HepG2 (cell line): Measurements from ENCODE around the gene TMEM44. TPM values are rescaled to one million over a fixed set of nuclear protein-coding genes. Genes with fewer than 3 reads are reported as not detected.

ENCODE experiments used
- HNRNPL ChIP-seq: fragments of 200-400 bp; formaldehyde crosslinking; IDR thresholded peaks from 2 replicates; pipeline ENCODE4 v1.6.1; 2017; ENCODE audit warnings: mild to moderate bottlenecking, low read depth, low read length
- KDM5B ChIP-seq: sonication (generic); formaldehyde crosslinking; IDR thresholded peaks from 2 replicates; pipeline ENCODE4 v1.4.0; 2020; ENCODE audit warnings: missing genetic modification reagents, mild to moderate bottlenecking, borderline replicate concordance
- KLF12 ChIP-seq: sonication (generic); formaldehyde crosslinking; IDR thresholded peaks from 2 replicates; pipeline ENCODE4 v1.4.0; 2020; ENCODE audit warnings: missing genetic modification reagents, borderline replicate concordance
- MEF2D ChIP-seq: sonication (generic); formaldehyde crosslinking; IDR thresholded peaks from 2 replicates; pipeline ENCODE4 v1.5.1; 2020; ENCODE audit warnings: mild to moderate bottlenecking, missing genetic modification reagents
- NFYC ChIP-seq: IDR thresholded peaks from 2 replicates; pipeline ENCODE4 v1.6.1; 2016; ENCODE audit warnings: missing genetic modification reagents, missing compliant biosample characterization
- PITX1 ChIP-seq: sonication (generic); formaldehyde crosslinking; IDR thresholded peaks from 2 replicates; pipeline ENCODE4 v1.5.1; 2020; ENCODE audit warnings: mild to moderate bottlenecking, missing genetic modification reagents
- POLR2G ChIP-seq: fragments of 200-400 bp; formaldehyde crosslinking; IDR thresholded peaks from 2 replicates; pipeline ENCODE4 v1.6.1; 2018; ENCODE audit warnings: mild to moderate bottlenecking, low read depth, low read length, moderate library complexity
- RAD51 ChIP-seq: fragments of 450-650 bp; IDR thresholded peaks from 2 replicates; pipeline ENCODE4 v1.6.1; 2016; ENCODE audit warnings: borderline replicate concordance
- RBAK ChIP-seq: sonication (generic); formaldehyde crosslinking; IDR thresholded peaks from 2 replicates; pipeline ENCODE4 v1.5.1; 2020; ENCODE audit warnings: mild to moderate bottlenecking, missing genetic modification reagents
- SRF ChIP-seq: IDR thresholded peaks from 2 replicates; pipeline ENCODE4 v1.6.1; 2011; ENCODE audit warnings: mild to moderate bottlenecking, low read depth, low read length, moderate library complexity
- SSRP1 ChIP-seq: IDR thresholded peaks from 2 replicates; pipeline ENCODE4 v1.6.1; 2016; ENCODE audit warnings: control low read depth
- TCF7L2 ChIP-seq: IDR thresholded peaks from 2 replicates; pipeline ENCODE4 v1.6.1; 2011; ENCODE audit warnings: mild to moderate bottlenecking, low read depth, low read length, moderate library complexity
- TFDP2 ChIP-seq: sonication (generic); formaldehyde crosslinking; IDR thresholded peaks from 2 replicates; pipeline ENCODE4 v1.4.0; 2020; ENCODE audit warnings: missing genetic modification reagents
- ZNF124 ChIP-seq: sonication (generic); formaldehyde crosslinking; IDR thresholded peaks from 2 replicates; pipeline ENCODE4 v1.4.0; 2020; ENCODE audit warnings: missing genetic modification reagents
- ZNF17 ChIP-seq: sonication (generic); formaldehyde crosslinking; IDR thresholded peaks from 2 replicates; pipeline ENCODE4 v1.5.0; 2020; ENCODE audit warnings: mild to moderate bottlenecking, missing genetic modification reagents
- ZNF503 ChIP-seq: sonication (generic); formaldehyde crosslinking; IDR thresholded peaks from 2 replicates; pipeline ENCODE4 v1.4.0; 2020; ENCODE audit warnings: missing genetic modification reagents
- ZNF549 ChIP-seq: sonication (generic); formaldehyde crosslinking; IDR thresholded peaks from 2 replicates; pipeline ENCODE4 v1.5.0; 2020; ENCODE audit warnings: missing genetic modification reagents
- ZNF800 ChIP-seq: sonication (generic); formaldehyde crosslinking; IDR thresholded peaks from 2 replicates; pipeline ENCODE4 v1.4.0; 2020; ENCODE audit warnings: missing genetic modification reagents
- polyA plus RNA-seq, 8 experiments: library from polyadenylated mRNA; depleted of rRNA in 3 of 8; stranded (reverse) in 7 of 8; unstranded in 1 of 8; fragments of >200 nt; fragmentation: Illumina TruSeq in 4 of 8; extraction: Trizol in 4 of 8; gene quantifications; 2 replicates each; pipeline versions ENCODE4 v1.2.1 to v1.2.3, GENCODE V29; 2011 to 2016; ENCODE audit warnings: low read depth in 4 of 8, missing spikeins in 1 of 8, mixed read lengths in 1 of 8; ENCODE audit not compliant: insufficient read depth in 1 of 8
- total RNA-seq, 5 experiments: library from RNA; depleted of rRNA; stranded (reverse); fragments of >200 nt; fragmentation: Illumina TruSeq; extraction: Trizol; gene quantifications; 2 replicates each; pipeline ENCODE4 v1.2.3, GENCODE V29; 2016; ENCODE audit warnings: low read depth in 1 of 5
- TF ChIP-seq, protein P1 (sequence below): sonication (generic); formaldehyde crosslinking; conservative IDR thresholded peaks from 2 replicates; pipeline ENCODE4 v1.8.0; 2022; ENCODE audit warnings: low read depth, missing genetic modification reagents
- TF ChIP-seq, protein P2 (sequence below): IDR thresholded peaks from 2 replicates; pipeline ENCODE4 v1.6.1; 2012; ENCODE audit warnings: low read length, improper control_type of control experiment

TMEM44 gene
- total and polyA plus RNA-seq, 2 of the 13 experiments (the other 11 are each of a cell fraction or from before 2014, with no cell fraction given), result 7.3 to 13.8 TPM

DNA sequence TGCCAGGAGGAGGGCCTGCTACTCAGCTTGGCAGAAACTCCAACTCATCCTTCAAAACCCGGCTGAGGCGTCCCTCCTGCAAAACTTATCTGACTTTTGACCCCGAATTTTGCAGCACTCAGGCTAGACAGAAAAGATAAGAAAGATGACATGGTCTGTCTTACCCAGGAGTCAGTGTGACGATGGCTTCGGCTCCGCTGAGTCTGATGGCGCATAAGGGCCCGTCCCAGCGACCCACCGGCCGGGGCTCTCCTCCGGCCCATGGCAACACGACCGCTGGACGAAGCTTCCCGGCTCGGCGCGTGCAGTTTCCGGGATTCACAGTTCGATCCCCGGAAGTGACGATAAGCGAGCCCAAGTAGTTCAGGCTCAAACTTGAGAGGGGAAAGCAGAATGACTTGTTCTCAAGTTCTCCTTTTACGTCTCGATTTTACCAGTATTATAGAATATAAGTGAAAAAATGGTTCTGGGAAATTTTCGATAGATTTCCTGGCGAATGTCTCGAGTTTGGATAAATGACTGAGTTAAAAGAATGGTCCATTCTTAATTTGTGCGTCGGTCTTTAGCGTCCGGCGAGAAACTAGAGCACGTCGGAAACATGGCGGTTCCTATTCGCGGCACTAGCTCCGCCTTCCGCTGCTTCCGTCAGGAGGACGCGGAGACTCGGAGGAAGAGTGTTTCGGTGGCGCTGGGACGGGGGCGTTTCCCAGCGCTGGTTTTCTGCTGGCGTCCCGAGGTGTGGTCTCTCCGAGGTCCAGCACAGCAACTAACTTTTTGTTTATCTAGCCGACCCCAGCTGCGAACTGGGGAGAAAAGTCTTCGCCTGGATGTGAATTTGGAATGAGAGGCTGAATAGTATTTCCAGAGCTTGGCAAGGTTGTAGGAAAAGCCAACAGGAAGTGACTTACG lies 38.9 kb upstream of the TMEM44 start, which contains the start of gene LSG1 (continued):
- TF ChIP-seq HNRNPL, result no peak
- peak; percentile 38; the same call in 1 of the 2 replicates for TF ChIP-seq TFDP2
- no peak for TF ChIP-seq RBAK (CRISPR knock-in tag)
- TF ChIP-seq ZNF549, result no peak
- no peak for TF ChIP-seq RAD51
- TF ChIP-seq ZNF124 (CRISPR knock-in tag), result peak; percentile 31; the same call in 1 of the 2 replicates
- TF ChIP-seq KLF12, result peak; percentile 37; the same call in 1 of the 2 replicates
- TF ChIP-seq, protein P1, sequence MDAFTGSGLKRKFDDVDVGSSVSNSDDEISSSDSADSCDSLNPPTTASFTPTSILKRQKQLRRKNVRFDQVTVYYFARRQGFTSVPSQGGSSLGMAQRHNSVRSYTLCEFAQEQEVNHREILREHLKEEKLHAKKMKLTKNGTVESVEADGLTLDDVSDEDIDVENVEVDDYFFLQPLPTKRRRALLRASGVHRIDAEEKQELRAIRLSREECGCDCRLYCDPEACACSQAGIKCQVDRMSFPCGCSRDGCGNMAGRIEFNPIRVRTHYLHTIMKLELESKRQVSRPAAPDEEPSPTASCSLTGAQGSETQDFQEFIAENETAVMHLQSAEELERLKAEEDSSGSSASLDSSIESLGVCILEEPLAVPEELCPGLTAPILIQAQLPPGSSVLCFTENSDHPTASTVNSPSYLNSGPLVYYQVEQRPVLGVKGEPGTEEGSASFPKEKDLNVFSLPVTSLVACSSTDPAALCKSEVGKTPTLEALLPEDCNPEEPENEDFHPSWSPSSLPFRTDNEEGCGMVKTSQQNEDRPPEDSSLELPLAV, result no peak
- TF ChIP-seq, protein P2, sequence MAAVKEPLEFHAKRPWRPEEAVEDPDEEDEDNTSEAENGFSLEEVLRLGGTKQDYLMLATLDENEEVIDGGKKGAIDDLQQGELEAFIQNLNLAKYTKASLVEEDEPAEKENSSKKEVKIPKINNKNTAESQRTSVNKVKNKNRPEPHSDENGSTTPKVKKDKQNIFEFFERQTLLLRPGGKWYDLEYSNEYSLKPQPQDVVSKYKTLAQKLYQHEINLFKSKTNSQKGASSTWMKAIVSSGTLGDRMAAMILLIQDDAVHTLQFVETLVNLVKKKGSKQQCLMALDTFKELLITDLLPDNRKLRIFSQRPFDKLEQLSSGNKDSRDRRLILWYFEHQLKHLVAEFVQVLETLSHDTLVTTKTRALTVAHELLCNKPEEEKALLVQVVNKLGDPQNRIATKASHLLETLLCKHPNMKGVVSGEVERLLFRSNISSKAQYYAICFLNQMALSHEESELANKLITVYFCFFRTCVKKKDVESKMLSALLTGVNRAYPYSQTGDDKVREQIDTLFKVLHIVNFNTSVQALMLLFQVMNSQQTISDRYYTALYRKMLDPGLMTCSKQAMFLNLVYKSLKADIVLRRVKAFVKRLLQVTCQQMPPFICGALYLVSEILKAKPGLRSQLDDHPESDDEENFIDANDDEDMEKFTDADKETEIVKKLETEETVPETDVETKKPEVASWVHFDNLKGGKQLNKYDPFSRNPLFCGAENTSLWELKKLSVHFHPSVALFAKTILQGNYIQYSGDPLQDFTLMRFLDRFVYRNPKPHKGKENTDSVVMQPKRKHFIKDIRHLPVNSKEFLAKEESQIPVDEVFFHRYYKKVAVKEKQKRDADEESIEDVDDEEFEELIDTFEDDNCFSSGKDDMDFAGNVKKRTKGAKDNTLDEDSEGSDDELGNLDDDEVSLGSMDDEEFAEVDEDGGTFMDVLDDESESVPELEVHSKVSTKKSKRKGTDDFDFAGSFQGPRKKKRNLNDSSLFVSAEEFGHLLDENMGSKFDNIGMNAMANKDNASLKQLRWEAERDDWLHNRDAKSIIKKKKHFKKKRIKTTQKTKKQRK, result no peak
- peak; percentile 86 for TF ChIP-seq POLR2G
- no peak for TF ChIP-seq ZNF503 (CRISPR knock-in tag)
- no peak for TF ChIP-seq NFYC (CRISPR knock-in tag)
- no peak for TF ChIP-seq ZNF17 (CRISPR knock-in tag)
- peak; percentile 63 for TF ChIP-seq ZNF800 (CRISPR knock-in tag)
- TF ChIP-seq KDM5B (CRISPR knock-in tag), result peak; percentile 46; the same call in 1 of the 2 replicates
- TF ChIP-seq SRF, result no peak
- peak; percentile 53; the same call in 1 of the 2 replicates for TF ChIP-seq PITX1 (CRISPR knock-in tag)
- TF ChIP-seq MEF2D (CRISPR knock-in tag), result peak; percentile 74; the same call in 1 of the 2 replicates
- no peak for TF ChIP-seq SSRP1 (CRISPR knock-in tag)
- TF ChIP-seq TCF7L2, result no peak
